ENCODE results near the gene ALX1.

ALX1 gene

DNA sequence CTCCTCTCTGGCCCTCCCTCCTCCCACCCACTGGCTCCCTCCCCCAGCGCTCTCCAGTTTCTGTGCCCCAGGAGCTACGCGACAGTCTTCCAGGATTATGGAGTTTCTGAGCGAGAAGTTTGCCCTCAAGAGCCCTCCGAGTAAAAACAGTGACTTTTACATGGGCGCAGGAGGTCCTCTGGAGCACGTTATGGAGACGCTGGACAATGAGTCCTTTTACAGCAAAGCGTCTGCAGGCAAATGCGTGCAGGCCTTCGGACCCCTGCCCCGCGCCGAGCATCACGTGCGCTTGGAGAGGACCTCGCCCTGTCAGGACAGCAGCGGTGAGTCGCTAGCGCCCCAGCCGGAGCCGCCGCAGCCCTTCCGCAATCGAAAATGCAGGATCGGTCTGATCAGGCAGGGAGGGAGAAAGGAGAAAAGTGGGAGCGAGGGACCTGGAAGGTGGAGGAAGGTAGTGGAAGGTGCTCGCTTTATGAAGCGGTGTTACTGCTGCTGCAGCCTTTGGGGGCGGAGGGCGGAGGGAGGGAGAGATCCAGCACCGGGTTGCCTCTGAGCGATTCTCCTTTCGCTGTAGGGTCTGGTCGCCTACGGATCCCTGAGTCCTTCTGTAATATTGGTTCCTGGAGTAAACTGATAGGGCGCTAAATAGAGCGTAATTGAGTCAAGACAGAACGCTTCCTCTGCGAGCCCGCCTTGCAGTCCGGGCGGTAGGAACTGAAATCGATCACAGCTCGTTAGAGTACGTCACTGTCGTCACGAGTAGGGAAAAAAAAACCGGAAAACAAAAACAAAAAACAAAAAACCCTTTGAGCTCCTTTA lies at the start of gene ALX1:
Gene ALX1 (plus strand): TSS at position 56 of the 819 bp plus-strand sequence. CDS start 42 bp downstream, at position 98.
- no peak for DNase-seq (ENCODE audit: low read depth)

DNA sequence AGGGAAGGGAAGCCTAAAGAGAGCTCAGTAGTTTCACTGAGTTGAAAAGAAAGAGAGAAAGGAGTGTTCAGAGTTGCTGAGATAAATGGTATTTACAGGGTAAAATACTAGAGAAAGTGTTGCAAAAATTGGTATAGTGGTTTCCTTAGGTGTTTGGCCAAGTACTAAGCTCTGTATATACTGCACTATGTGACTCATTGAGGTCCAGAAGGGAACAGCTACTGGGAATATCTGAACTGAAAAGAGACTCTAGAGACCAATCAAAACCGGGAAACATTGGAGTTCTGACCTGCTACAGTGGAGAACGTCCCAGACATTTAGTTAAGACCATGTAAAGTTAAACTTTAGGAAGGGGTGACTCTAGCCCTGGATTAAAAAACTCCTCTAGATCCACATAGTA lies 42.7 kb upstream of the ALX1 start:
- no peak for DNase-seq (ENCODE audit: low read depth)

DNA sequence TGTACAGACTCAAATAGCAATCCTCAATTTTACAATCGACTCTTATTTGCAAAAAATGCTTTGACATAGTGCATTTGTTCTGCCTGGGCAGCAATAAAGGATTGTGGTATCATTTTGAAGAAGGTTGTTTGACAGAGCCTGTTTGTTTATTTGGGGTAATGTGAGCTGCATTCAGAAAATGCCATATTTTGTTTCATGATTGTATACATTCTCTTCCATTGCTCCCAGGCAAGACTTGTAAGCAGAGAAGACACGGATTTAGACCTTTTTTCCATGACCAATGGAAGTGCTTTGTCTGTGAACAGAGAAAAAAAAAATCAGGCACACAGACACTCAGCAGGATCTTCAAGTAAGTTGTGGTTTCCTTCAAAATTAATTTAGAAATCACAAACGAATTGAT lies 35.5 kb upstream of the ALX1 start:
- no peak for DNase-seq (ENCODE audit: low read depth)

DNA sequence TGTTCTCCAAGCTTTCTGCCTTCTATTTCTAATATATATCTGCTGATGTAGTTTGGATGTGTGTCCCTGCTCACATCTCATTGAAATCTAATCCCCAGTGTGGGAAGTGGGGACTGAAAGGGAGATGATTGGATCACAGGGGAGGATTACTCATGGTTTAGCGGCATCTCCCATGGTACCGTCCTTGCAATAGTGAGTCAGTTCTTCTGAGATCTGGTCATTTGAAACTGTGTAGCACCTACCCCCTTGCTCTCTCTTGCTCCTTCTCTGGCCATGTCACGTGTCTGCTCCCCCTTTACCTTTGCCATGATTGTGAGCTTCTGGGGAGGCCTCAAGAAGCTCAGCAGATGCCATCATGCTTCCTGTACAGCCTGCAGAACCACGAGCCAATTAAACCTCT lies 26.2 kb upstream of the ALX1 start:
- no peak for DNase-seq (ENCODE audit: low read depth)

DNA sequence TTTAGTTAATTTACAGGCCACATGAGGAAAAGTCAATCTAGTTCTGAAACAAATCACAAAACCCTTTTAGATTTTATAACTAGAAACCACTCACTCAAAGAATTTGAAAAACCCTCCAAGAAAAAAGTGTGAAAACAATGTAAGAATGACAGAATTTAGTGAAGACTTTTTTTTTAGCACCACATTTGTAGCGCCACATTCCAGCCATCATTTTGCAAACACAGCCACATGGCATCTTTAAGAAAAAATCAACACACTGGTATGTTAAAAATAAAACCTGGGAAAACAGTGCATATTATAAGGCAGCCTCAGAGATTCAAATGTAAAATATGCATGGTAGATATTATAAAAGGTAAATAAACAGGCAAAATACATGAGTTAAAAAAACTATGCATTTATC lies 22.3 kb upstream of the ALX1 start:
- DNase-seq (ENCODE audit: low read depth) = no peak

DNA sequence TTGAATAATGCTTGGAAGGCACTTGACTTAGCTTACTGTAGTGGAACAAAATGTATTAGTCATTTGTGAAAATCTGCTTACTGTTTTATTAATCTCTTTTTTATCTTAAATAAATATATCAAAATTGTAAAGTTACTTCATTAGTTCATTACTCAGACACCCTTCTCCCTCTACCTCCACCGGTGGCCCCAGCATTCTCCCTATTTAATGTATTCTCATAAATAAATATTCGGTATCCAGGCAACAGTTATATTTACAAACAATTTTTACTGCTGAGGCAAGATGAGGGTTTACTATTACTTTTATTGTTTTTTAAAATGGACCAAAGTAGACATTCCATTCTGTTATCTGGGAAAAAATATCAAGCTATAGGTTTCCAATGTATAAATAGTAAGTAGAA lies 19.6 kb upstream of the ALX1 start:
- DNase-seq (ENCODE audit: low read depth) = no peak

DNA sequence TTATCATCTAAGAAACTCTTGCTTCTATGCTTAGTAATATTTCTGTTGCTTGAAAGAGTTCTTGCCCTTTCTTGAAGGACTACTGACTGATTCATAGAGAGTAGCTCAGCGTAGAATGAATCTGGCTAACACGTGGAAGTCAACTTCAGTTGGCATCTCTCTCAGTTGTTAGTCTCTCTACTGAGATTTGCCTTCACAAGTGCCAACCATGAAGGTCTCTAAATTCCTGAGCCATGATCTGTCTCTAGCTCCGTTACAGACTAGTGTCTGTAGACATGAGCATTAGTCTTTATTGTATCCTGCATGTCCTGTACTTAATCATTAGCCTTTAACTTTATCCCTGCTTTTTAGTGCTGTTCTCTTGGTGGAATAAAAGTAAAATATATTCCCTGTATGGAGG lies 19.1 kb upstream of the ALX1 start:
- no peak for DNase-seq (ENCODE audit: low read depth)

DNA sequence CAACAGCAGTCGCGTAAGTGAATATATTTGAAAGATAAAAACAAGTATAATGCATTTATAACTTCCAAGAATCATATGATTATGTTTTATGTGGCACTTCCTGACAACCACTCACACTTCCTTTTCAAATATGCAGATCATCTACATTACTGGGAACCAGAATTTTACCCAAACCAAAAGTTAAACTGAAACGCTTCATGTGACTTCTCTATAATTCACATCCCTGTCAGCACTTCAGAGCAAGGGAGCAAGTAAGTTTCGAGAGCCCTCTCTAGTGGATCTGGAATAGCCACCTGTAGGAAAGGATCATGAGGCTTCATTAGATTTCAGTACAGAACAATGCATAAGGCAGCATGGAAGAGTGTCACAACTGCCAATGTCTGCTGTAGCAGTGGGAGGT lies 13.7 kb upstream of the ALX1 start:
- no peak for DNase-seq (ENCODE audit: low read depth)

DNA sequence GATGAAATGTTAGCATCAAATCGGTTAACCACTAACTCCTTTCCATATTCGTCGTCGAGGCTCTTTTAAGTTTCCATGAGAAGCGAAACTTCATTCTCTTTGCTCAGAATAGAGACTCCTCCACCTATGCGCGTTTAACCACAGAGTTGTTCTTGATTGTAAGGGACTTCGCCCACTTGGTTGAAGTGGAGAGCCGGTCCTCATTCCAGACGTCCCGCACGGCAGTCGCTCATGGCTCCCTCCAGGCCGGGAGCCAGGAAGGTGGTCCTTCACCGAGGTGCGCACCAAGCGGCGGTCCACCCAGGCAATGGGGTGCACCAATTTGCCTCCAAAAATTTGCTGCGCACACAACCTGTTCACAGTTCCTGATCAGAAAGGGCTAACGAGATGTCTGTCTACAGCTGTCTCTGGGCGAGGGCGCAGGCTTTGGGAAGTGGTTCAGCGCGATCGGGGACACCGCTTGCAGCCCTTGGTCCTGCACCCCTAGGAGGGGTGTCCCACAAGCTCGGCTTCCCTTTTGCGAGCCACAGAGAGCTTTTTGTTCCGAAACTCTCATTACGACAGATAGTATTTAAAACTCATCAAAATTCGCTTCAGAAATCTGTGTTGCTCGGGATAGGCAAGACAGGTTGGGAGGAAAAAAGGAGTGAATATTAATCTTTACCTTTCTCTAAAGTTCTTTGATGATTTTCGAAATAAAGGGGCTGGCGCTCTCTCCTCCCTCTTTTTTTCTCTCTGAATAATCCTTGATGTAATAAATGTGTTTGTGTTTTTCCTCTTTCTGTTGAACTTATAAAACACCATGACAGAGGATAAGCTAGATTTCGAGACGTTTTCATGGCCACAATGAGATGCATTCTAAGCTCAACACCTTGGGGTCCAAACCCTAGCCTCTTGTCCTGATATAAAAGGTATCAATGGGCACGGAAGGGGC lies 6.4 kb upstream of the ALX1 start:
- no peak for DNase-seq (ENCODE audit: low read depth)

DNA sequence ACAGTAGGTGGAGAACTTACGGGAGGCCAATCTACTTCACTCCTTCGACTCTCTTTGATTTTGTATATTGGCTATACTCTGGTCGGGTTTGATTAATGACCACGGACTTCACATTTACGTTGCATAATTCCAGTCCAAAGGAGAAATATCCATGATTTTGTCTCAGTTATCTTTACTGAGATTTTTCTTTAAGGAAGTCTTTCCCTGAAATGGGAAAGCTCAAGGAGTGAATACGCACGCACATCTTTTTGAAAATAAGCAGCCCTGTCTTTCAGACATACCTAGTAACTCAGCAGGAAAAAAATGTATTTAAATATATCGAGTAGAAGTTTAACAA lies 5.7 kb upstream of the ALX1 start:
- no peak for DNase-seq (ENCODE audit: low read depth)

DNA sequence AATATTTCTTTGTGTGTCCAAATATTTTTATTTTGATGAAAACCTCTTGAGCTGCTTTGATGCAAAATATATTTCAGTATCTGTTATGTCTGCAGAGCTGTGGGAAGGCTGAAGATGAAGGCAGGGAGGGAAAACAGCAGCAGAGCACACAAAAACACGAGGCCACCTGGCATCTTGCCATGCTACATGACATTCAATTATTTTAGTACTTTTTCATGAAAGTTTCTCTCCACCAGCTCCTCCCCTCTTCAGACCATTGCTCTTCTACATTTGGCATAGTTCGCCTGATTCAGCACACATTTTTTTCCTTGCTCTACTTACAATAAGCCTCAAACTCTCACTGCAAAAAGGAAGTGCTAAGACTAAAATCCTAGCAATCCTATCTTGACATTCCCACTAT lies 4.6 kb upstream of the ALX1 start:
- DNase-seq (ENCODE audit: low read depth) = no peak

DNA sequence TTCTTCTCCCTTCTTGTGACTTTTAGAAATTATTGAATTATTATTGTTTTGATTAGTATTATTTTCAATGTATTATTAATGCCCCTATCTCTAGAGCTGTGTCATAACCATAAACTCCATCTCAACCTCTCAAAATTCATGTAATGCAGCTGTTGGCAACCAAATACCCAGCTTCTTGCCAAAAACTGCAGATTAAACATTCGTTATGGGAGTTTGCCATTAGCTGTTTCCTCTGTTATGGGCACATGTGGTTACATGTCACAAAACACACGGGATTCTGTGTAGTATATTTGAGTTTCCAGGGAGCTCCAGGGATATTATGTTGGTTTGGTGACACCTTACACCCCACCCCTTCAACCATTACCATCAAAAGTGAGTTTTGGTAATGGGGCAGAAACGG lies 2.8 kb upstream of the ALX1 start:
- no peak for DNase-seq (ENCODE audit: low read depth)

DNA sequence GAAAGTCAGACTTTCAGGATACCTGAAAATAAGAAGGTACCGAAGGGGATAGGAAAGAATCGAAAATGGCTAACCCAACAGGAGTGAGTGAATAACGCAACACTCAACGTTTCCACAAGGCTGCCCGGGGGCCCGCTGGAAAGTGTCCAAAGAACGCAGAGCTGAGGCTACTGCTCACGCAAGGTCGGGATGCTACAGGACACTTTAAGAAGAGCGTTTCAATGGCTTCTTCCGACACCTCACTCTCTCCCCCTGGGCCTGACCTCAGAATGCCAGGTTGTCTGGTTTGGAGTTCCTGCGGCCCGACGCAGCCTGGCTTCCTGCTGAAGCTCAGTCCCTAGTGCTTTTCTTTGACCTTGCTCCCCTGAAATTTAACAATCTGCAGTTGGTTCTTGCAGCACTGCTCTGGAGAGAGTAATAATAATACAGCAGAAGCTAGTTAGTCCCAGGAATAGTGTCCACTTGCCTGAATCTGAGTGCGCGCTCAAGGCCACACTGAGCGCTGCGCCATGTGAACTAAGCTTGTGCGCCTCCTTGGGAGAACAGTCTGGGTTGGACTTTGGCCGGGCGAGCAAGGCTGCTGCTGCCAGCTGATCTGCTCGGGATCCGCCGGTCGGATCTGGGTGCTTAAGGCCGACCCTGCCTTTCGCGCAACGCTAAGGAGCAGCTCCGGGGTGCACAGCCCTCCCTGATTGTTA lies 2.0 kb upstream of the ALX1 start:
- DNase-seq (ENCODE audit: low read depth) = no peak

DNA sequence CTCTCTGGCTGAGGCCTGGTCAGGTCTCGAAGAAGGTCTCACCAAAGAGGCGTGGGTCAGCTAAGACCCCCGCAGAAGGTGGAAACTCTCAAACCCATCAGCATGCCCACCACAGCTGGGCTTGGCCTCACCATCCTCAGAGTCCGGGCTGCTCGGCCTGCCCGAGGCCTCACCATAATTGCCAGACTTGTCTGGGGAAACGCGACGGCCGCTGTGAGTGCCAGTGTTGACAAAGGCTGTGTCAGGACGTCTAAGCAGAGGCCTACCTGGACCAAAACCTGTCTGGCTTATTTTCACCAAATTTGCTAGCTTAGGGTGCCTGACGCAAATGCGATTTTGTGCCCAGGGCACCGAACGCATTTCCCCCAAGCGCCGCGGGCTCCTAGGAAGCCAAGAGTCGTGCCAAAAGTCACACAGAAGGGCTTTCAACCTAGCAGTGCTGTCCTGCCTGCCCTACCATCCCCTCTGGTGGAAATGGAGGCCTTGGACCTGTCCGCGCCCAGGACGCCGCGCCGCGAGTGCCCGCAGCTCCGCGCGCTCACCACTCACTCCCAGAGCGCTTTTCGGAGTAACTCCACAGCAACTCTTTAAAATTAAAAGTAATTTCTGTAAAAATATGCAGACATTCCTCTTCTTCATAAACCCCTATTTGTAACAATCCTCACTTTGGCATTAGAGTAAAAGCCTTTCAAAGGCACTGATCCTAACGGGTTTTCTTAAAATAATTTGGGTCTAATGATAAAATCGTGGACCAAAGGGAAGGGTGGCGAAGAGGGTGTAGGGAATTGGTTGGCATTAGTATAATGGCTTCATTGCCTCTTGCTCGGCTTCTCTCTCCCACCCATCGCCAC lies 1.2 kb upstream of the ALX1 start:
- DNase-seq (ENCODE audit: low read depth) = no peak

DNA sequence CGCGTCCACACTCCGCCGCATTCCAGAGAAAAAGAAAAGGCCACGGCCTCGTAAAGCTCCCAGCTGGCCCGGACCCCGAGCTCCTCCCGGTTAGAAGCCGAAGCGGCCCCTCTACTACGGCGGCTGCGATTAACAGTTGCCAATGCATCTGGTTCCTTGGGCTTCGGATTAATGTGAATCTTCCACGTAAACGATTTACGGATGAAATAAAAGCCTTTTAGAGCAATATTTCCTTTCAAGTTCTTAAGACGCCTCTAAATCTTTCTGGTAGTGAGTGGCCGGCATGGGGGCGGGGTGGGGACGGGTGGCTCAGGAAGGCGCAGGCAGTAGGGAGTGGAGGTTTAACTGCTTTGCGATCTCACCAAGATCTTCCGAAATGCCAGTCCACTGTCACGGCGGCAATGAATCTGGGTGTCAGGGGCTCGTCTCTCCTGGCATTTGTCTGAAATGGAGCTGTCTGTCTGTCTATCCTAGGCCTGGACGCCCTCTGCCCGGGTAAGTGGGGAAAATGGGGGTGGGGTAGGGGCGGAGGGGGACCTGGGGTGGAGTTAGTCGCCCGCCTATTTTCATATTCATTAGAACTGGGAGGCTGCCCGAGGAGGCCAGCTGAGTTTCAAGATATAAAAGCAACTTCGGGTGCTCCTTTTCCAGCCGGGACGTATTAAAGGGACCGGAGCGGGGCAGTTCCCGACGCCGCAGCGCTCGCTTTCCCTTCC lies 413 bp upstream of the ALX1 start:
- no peak for DNase-seq (ENCODE audit: low read depth)

DNA sequence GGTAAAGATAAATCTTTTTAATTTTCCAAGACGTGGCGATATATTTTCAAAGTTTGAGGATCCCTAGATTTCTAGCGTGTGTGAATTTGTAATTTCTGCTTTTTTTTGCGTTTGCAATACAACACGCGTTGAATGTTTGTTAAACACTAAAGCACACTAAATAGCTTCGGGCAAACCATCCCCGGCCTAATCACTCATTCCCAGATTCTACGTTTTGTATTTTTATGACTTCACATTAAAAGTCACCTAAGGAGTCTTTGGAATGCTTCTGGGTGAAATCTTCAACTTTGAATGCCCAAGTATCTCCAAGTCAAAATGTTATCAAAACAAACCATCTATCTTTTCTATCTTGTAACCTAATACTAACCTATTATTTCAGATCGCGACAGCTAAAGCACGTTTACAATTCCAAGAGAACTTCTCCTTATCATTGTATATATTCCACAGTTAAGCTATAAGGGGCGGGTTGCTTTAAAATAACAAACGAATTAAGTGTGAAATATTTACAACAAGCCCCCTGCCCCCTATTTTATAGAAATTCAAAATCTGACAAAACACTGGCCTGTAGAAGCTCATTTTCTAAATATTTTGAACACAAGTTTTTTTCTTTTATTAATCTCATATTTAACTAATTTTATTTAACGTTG lies 1.1 kb downstream of the ALX1 start:
- DNase-seq (ENCODE audit: low read depth) = no peak

DNA sequence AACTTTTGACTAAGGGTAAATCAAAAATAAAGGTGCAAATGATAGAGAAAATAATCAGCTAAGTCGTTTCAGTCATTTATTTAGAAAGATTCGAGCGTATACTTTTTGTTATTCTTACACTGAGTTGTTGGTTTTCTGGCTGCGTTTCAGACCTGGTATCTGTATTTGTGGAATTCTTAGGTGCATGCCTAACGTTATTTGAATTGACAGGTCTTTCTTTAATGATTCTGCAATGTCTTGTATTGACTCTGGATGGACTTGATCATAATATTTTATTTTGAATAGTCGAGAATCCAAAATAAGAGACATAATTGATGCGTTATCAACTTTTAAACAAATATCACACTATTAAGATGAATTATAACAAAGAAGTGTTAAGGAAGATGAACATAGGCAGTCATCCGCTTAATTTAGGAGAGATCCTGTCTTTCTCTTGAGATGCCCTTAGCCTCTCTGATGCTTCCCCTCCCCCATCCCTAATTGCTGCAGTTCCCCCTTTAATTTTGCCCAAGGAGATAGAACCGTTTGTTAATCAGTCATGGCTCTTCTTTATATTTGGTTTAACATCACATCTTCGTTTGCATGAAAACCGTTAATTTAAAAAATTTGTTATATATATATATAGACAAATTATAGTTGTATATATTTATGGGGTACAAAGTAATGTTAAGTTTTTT lies 1.8 kb downstream of the ALX1 start:
- no peak for DNase-seq (ENCODE audit: low read depth)

DNA sequence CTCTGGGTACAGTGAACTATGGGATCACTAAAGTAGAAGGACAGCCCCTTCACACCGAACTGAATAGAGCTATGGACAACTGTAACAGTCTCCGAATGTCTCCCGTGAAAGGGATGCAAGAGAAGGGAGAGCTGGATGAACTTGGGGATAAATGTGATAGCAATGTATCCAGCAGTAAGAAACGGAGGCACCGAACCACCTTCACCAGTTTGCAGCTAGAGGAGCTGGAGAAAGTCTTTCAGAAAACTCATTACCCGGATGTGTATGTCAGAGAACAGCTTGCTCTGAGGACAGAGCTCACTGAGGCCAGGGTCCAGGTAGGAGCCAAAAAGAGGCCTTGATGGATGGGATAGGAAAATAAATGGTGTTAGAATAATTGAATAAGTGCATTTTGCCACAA lies 3.5 kb downstream of the ALX1 start:
- DNase-seq (ENCODE audit: low read depth) = no peak

DNA sequence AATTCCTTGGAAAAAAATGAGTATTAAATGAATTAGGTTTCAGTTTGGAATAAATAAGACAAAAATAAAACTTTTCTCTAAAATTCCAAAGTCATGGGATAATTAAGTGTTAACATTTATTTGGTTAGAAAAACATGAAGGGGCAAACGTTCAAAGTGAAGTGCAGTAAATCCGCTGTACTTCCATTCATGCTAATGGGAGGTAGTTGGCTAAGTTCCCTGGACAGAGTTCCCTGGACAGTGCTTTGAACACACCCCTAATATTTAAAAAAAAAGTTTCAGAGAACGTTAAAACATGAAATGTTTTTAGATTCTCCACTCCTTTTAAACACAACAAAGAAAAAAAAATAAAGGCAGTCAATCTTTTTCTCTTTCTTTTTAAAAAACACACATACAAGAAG lies 16.3 kb downstream of the ALX1 start:
- DNase-seq (ENCODE audit: low read depth) = no peak

DNA sequence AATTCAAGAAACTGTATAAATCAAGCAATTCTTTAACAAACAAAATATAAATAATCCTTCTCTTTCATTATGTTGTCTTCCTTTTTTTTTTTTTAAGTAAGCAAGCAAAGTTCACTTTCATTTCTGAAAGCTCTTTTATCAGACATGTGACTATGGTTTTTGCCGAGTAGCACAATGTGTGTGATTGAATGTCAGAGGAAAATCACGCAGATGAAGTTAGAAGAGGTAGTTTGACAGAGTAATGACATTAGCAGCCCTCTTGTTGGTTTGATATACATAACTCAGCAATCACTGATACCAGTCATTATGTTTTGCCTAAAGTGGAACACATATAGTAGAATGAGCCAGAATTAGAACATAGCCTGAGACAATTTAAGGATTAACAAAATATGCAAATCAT lies 19.0 kb downstream of the ALX1 start:
- no peak for DNase-seq (ENCODE audit: low read depth)

All from stimulated activated CD8-positive, alpha-beta memory T cell treated with anti-CD3 and anti-CD28 coated beads, Interleukin-4, amount 100 ng/mL, for 24 hours (primary cell).